Fibroblast of lung (primary cell): ENCODE results near the gene KERA. TPM values are rescaled to one million over a fixed set of nuclear protein-coding genes. Genes with fewer than 3 reads are reported as not detected.

Experiments used
- DNase-seq, 2 donors: peaks; one replicate each; pipeline versions ENCODE4 v3.0.0 to v3.0.0-alpha.2; 2010; ENCODE audit warnings: low read depth in 2 of 2
- H2AFZ ChIP-seq: 2 replicates; pipeline ENCODE4 v1.5.1; 2012; ENCODE audit warnings: low read length, control low read depth, inconsistent platforms
- H3K27ac ChIP-seq: 2 replicates; pipeline ENCODE4 v1.5.1; 2011; ENCODE audit warnings: low read length, control low read depth; ENCODE audit not compliant: insufficient read depth
- H3K27me3 ChIP-seq: 2 replicates; pipeline ENCODE4 v1.5.1; 2011; ENCODE audit warnings: mild to moderate bottlenecking, low read length; ENCODE audit not compliant: control insufficient read depth, insufficient read depth
- H3K36me3 ChIP-seq: 2 replicates; pipeline ENCODE4 v1.5.1; 2011; ENCODE audit warnings: low read length; ENCODE audit not compliant: control insufficient read depth, insufficient read depth
- H3K4me1 ChIP-seq: 2 replicates; pipeline ENCODE4 v1.5.1; 2011; ENCODE audit warnings: low read length; ENCODE audit not compliant: control insufficient read depth, insufficient read depth; ENCODE audit errors: extremely low read depth
- H3K4me2 ChIP-seq: 2 replicates; pipeline ENCODE4 v1.5.1; 2011; ENCODE audit warnings: low read length, control low read depth; ENCODE audit not compliant: insufficient read depth; ENCODE audit errors: extremely low read depth
- H3K4me3 ChIP-seq, 4 experiments: fragments of 200-600 bp in 1 of 4; sonication (generic) in 1 of 4; replicated peaks in 1 of 4; 2 replicates each; pipeline ENCODE4 v1.5.1; 2011 to 2016; ENCODE audit warnings: low read length in 4 of 4, low read depth in 3 of 4, mild to moderate bottlenecking in 3 of 4, control low read depth in 2 of 4, inconsistent platforms in 1 of 4, mixed read lengths in 1 of 4; ENCODE audit not compliant: insufficient read depth in 1 of 4; ENCODE audit errors: control extremely low read depth in 1 of 4
- H3K79me2 ChIP-seq: 2 replicates; pipeline ENCODE4 v1.5.1; 2012; ENCODE audit warnings: mild to moderate bottlenecking, low read length, inconsistent platforms; ENCODE audit not compliant: control insufficient read depth, insufficient read depth
- H3K9ac ChIP-seq: 2 replicates; pipeline ENCODE4 v1.5.1; 2011; ENCODE audit warnings: mild to moderate bottlenecking, low read length, control low read depth; ENCODE audit not compliant: insufficient read depth
- H3K9me3 ChIP-seq: 2 replicates; pipeline ENCODE4 v1.5.1; 2012; ENCODE audit warnings: low read depth, low read length; ENCODE audit not compliant: control insufficient read depth, insufficient read depth
- H4K20me1 ChIP-seq: 2 replicates; pipeline ENCODE4 v1.5.1; 2011; ENCODE audit warnings: low read length; ENCODE audit not compliant: control insufficient read depth, insufficient read depth; ENCODE audit errors: extremely low read depth
- CTCF ChIP-seq, 2 donors: IDR thresholded peaks in 1 of 2; conservative IDR thresholded peaks in 1 of 2; 1 replicate in 1 of 2; 2 replicates in 1 of 2; pipeline ENCODE4 v1.5.1; 2011 to 2012; ENCODE audit warnings: low read length in 2 of 2, control low read depth in 1 of 2, inconsistent platforms in 1 of 2, low read depth in 1 of 2, mild to moderate bottlenecking in 1 of 2
- EZH2 ChIP-seq: IDR thresholded peaks from 2 replicates; pipeline ENCODE4 v1.5.1; 2012; ENCODE audit warnings: low read length, control low read depth, mild to moderate bottlenecking; ENCODE audit errors: missing control alignments
- polyA minus RNA-seq: library from RNA; depleted of rRNA, polyadenylated mRNA; stranded (reverse); fragments of >200 nt; gene quantifications from 2 replicates; pipeline ENCODE4 v1.2.3, GENCODE V29; 2011; ENCODE audit warnings: low replicate concordance
- polyA plus RNA-seq, 2 donors: library from polyadenylated mRNA; depleted of rRNA in 1 of 2; stranded (reverse) in 1 of 2; unstranded in 1 of 2; fragments of >200 nt; gene quantifications; 2 replicates each; pipeline ENCODE4 v1.2.1, GENCODE V29; 2011 to 2012; ENCODE audit warnings: missing spikeins in 1 of 2
- total RNA-seq: library from RNA; depleted of rRNA; stranded (reverse); fragments of >200 nt; gene quantifications from 2 replicates; pipeline ENCODE4 v1.2.1, GENCODE V29; 2014

The KERA gene
- not detected in 2 replicates for total RNA-seq
- polyA plus RNA-seq: not detected in 2 replicates
- not detected in 2 replicates for polyA plus RNA-seq (2012)
- not detected in 2 replicates for polyA minus RNA-seq

GRCh38 chr12:91057368-91058165 is at the start of gene KERA:
KERA (minus strand) TSS chr12:91058024; CDS start chr12:91056281, 1,743 bp downstream.
- no peaks in the 10 kb centered on the region for H3K4me1 ChIP-seq
- no peaks in the 10 kb centered on the region for H3K9me3 ChIP-seq
- H2AFZ ChIP-seq: no peak within 1 kb of the TSS
- H3K27me3 ChIP-seq: no peaks in the 10 kb centered on the region
- H3K4me2 ChIP-seq: no peak within 1 kb of the TSS
- H3K27ac ChIP-seq: no peak within 1 kb of the TSS
- H3K9ac ChIP-seq: no peak within 1 kb of the TSS
- peak in 1 of 2 donors; percentile 19 for DNase-seq
- no peak within 1 kb of the TSS for H3K4me3 ChIP-seq
- no peak for TF ChIP-seq EZH2
- no peaks in the 10 kb centered on the region for H3K36me3 ChIP-seq
- H4K20me1 ChIP-seq: no peaks in the 10 kb centered on the region
- H3K79me2 ChIP-seq: no peaks in the 10 kb centered on the region

- TF ChIP-seq EZH2 (no peak), CTCF (conservative IDR thresholded peaks at IDR 0.05 in 1 of 2, IDR thresholded peaks at IDR 0.05 in 1 of 2; ENCODE audit: low read depth in 1 of 2, low read length in 2 of 2) (no peak)
- Histone ChIP-seq H3K9me3 (no peaks in the 10 kb centered on the region), H2AFZ (no peak overlapping the region), H3K36me3 (no peaks in the 10 kb centered on the region), H3K4me1 (peaks cover 3% of the 10 kb centered on the region), H3K4me2 (no peak overlapping the region), H4K20me1 (no peaks in the 10 kb centered on the region), H3K27me3 (no peaks in the 10 kb centered on the region), H3K9ac (no peak overlapping the region), H3K4me3 (no peak overlapping the region), H3K27ac (no peak overlapping the region), H3K79me2 (no peaks in the 10 kb centered on the region)
- DNase-seq: peak in 1 of 2 donors; percentile 40
Measured at GRCh38 chr12:91106283-91106682, 48.5 kb upstream of the KERA start.

- H3K79me2 ChIP-seq: no peaks in the 10 kb centered on the region
- H2AFZ ChIP-seq: no peak overlapping the region
- TF ChIP-seq CTCF (conservative IDR thresholded peaks at IDR 0.05 in 1 of 2, IDR thresholded peaks at IDR 0.05 in 1 of 2; ENCODE audit: low read depth in 1 of 2, low read length in 2 of 2) (no peak), EZH2 (no peak)
- no peaks in the 10 kb centered on the region for H3K9me3 ChIP-seq
- H3K27ac ChIP-seq: no peak overlapping the region
- H3K4me2 ChIP-seq: no peak overlapping the region
- H3K9ac ChIP-seq: no peak overlapping the region
- H3K4me1 ChIP-seq: peaks cover 3% of the 10 kb centered on the region
- no peaks in the 10 kb centered on the region for H3K36me3 ChIP-seq
- H4K20me1 ChIP-seq: no peaks in the 10 kb centered on the region
- H3K27me3 ChIP-seq: no peaks in the 10 kb centered on the region
- peak overlapping the region in 1 of 4 experiments; percentile 2 for H3K4me3 ChIP-seq
- peak in 1 of 2 donors; percentile 28 for DNase-seq
Measured at GRCh38 chr12:91105807-91106206, 48.0 kb upstream of the KERA start.
